ENCODE results near the gene CCT5. TPM values are rescaled to one million over a fixed set of nuclear protein-coding genes. Genes with fewer than 3 reads are reported as not detected.

Gene CCT5
- polyA plus RNA-seq, 1 donor (not counting 4 experiments of a cell fraction or from before 2014, with no cell fraction given) = 558 TPM

- TF ChIP-seq CTCF (optimal IDR thresholded peaks at IDR 0.05 in 1 of 3, IDR thresholded peaks at IDR 0.05 in 1 of 3, conservative IDR thresholded peaks at IDR 0.05 in 1 of 3; ENCODE audit: extremely low read depth in 1 of 3, insufficient read depth in 2 of 3, low read length in 3 of 3) (no peak), EZH2 (IDR thresholded peaks at IDR 0.05; ENCODE audit: low read length) (no peak)
- dilution Hi-C loops (cut with MboI; ENCODE audit: extremely low pct_ligation_motif_present, low sequenced_read_pairs) = no loop called here
- no peaks in the 10 kb centered on the region for H3K4me1 ChIP-seq (ENCODE audit: control insufficient read depth, extremely low read depth, insufficient read depth, low read length)
- FAIRE-seq (peak; percentile 9), DNase-seq (ENCODE audit: low read depth, low spot score) (no peak)
- no peaks in the 10 kb centered on the region for H3K36me3 ChIP-seq (ENCODE audit: control insufficient read depth in 2 of 2, extremely low read depth in 1 of 2, insufficient read depth in 2 of 2, low read length in 2 of 2)
- H3K9ac ChIP-seq (ENCODE audit: control insufficient read depth, extremely low read depth, insufficient read depth, low read length) = no peak overlapping the region
- H3K27ac ChIP-seq (ENCODE audit: control insufficient read depth, insufficient read depth, low read length) = no peak overlapping the region
- no peak overlapping the region for H2AFZ ChIP-seq (ENCODE audit: control insufficient read depth, low read length)
- H3K79me2 ChIP-seq (ENCODE audit: control insufficient read depth, insufficient read depth, low read length) = no peaks in the 10 kb centered on the region
- no peaks in the 10 kb centered on the region for H3K9me3 ChIP-seq (ENCODE audit: control insufficient read depth, low read depth, low read length)
- H3K4me2 ChIP-seq (ENCODE audit: control insufficient read depth, extremely low read depth, insufficient read depth, low read depth, low read length) = no peak overlapping the region
- no peaks in the 10 kb centered on the region for H3K27me3 ChIP-seq (ENCODE audit: control insufficient read depth, extremely low read depth, insufficient read depth, low read length)
- H3K4me3 ChIP-seq (ENCODE audit: control insufficient read depth in 2 of 3, extremely low read depth in 1 of 3, insufficient read depth in 2 of 3, low read depth in 1 of 3, low read length in 3 of 3) = no peak overlapping the region
- no peaks in the 10 kb centered on the region for H4K20me1 ChIP-seq (ENCODE audit: control insufficient read depth, extremely low read depth, insufficient read depth, low read length)
- H3K9me1 ChIP-seq (ENCODE audit: control insufficient read depth, extremely low read depth, insufficient read depth, low read length) = no peaks in the 10 kb centered on the region
Observed at GRCh38 chr5:10213316-10213715, 36.8 kb upstream of the CCT5 start.

- Histone ChIP-seq H3K4me3 (ENCODE audit: control insufficient read depth in 2 of 3, extremely low read depth in 1 of 3, insufficient read depth in 2 of 3, low read depth in 1 of 3, low read length in 3 of 3) (no peak overlapping the region), H3K79me2 (ENCODE audit: control insufficient read depth, insufficient read depth, low read length) (no peaks in the 10 kb centered on the region), H3K9me1 (ENCODE audit: control insufficient read depth, extremely low read depth, insufficient read depth, low read length) (no peaks in the 10 kb centered on the region), H3K27me3 (ENCODE audit: control insufficient read depth, extremely low read depth, insufficient read depth, low read length) (no peaks in the 10 kb centered on the region), H3K4me2 (ENCODE audit: control insufficient read depth, extremely low read depth, insufficient read depth, low read depth, low read length) (no peak overlapping the region), H3K27ac (ENCODE audit: control insufficient read depth, insufficient read depth, low read length) (no peak overlapping the region), H3K9me3 (ENCODE audit: control insufficient read depth, low read depth, low read length) (no peaks in the 10 kb centered on the region), H3K4me1 (ENCODE audit: control insufficient read depth, extremely low read depth, insufficient read depth, low read length) (no peaks in the 10 kb centered on the region), H3K9ac (ENCODE audit: control insufficient read depth, extremely low read depth, insufficient read depth, low read length) (no peak overlapping the region), H3K36me3 (ENCODE audit: control insufficient read depth in 2 of 2, extremely low read depth in 1 of 2, insufficient read depth in 2 of 2, low read length in 2 of 2) (no peaks in the 10 kb centered on the region), H4K20me1 (ENCODE audit: control insufficient read depth, extremely low read depth, insufficient read depth, low read length) (no peaks in the 10 kb centered on the region), H2AFZ (ENCODE audit: control insufficient read depth, low read length) (no peak overlapping the region)
- TF ChIP-seq CTCF (optimal IDR thresholded peaks at IDR 0.05 in 1 of 3, IDR thresholded peaks at IDR 0.05 in 1 of 3, conservative IDR thresholded peaks at IDR 0.05 in 1 of 3; ENCODE audit: extremely low read depth in 1 of 3, insufficient read depth in 2 of 3, low read length in 3 of 3) (no peak), EZH2 (IDR thresholded peaks at IDR 0.05; ENCODE audit: low read length) (no peak)
- FAIRE-seq (no peak), DNase-seq (ENCODE audit: low read depth, low spot score) (no peak)
- dilution Hi-C loops (cut with MboI; ENCODE audit: extremely low pct_ligation_motif_present, low sequenced_read_pairs) = no loop called here
Observed at GRCh38 chr5:10214041-10214440, 36.0 kb upstream of the CCT5 start.

Measured in keratinocyte (primary cell).